ENCODE data around the gene GPR61.

Gene GPR61

GRCh38 chr1:109509176-109510134 is 30.2 kb upstream of the GPR61 start, which contains the start of gene AMIGO1:
Gene AMIGO1 (minus strand): TSS chr1:109509727. CDS start chr1:109508912, 815 bp downstream.
- DNase-seq (ENCODE audit: low read depth in 3 of 3) = peak in 2 of 3 experiments; percentile 35 to 58

DNA sequence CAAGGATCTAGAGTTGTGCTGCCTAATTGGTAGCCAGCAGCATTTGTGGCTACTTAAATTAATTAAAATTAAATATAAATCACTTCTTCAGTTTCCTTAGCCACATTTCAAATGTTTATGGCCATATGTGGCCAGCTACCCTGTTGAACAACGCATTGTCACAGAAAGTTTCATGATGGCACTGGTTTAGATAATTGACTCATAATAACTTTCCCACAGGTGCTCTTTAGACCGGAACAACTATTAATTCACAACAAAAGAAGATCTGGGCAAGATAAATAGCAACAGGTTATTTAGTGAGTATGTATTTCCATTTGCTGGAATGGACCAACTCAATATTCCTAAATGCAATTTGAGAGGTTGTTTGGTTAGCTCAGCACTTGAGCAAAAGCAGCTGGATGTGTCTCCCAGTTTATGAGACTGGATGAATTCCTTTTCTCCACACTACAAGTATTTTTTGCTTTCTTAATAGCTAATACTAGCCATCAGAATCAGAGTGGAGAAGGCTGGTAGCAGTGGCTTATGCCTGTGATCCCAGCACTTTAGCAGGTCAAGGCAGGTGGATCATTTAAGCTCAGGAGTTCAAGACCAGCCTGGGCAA is 26.5 kb upstream of the GPR61 start:
- DNase-seq (ENCODE audit: low read depth in 3 of 3) = no peak

- no peak for DNase-seq (ENCODE audit: low read depth in 3 of 3)
These were observed 24.8 kb upstream of the GPR61 start for GRCh38 chr1:109514846-109515245.

DNA sequence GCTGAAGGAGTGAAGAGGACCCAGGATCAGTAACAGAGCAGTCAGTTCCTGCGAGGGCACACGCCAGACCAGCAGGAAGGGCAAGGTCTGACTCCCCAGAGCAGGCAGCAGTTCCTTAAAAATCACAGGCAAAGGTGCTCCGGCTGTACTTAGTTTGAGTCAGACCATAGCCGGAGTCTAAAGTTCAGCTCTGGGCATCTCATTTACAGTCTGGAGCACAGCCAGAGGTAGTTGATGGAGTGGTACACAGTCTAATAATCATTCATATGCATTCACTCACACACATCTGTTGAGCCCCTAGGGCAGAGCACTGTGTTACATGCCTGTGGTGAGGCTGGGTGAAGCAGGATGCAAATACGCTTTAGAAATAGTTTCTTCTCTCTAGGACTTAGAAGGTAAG is 22.8 kb upstream of the GPR61 start:
- DNase-seq (ENCODE audit: low read depth in 3 of 3) = no peak

- DNase-seq (ENCODE audit: low read depth in 3 of 3) = no peak
These were observed 22.3 kb upstream of the GPR61 start for GRCh38 chr1:109517337-109517736.

GRCh38 chr1:109521002-109521951 is 18.4 kb upstream of the GPR61 start:
- no peak for DNase-seq (ENCODE audit: low read depth in 3 of 3)

- DNase-seq (ENCODE audit: low read depth in 3 of 3) = no peak
These were observed 17.6 kb upstream of the GPR61 start for GRCh38 chr1:109522026-109522425.

DNA sequence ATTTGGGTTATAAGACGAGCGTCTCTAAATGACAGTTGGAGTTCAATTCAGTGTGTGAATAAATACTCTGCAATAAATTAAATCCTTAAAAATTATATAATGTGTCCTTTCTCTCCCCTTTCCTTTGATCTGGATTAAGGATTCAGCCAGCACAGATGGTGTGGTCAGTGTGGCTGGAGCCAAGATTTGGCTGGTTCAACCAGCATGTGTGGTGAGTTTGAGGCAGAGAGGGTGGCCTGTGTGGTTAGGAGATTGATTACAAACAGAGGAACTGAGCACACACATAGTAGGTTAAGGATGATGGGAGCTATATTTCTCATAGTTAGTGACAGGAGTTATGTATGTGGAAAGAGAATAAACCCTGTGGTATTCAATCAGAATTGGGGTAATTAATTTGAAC is 16.0 kb upstream of the GPR61 start:
- DNase-seq (ENCODE audit: low read depth in 3 of 3) = no peak

DNA sequence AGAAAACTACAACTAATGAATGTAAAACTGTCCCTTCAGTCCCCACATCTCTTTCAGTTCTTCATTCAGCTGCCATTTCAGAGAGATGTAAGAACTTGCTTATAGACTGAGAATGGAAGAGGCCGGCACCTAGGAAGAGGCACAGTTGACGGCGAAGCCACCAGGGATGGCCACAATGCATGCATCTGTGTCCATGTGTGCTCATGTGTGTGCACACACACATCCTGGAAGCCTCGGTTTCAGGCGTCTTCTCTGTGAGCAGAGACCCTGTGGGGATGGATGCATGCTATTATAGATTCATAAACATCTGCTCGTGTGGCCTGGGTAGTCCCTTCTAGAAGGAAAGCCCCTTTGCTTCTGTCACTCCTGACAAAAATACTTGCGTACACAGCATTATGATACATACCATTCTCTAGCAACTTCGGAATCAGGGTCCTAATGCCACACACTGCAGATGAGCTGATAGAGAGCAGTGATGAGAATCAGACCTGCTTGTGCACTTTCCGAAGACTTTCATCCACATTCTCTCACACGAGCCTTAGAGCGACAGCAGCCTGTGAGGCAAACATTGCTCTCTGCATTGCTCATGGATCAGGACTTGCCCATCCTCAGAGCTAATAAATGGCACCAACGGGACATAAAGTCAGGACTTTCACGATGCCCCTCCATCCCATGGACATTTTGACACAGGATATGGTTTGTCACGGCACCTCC is 12.4 kb upstream of the GPR61 start:
- DNase-seq (ENCODE audit: low read depth in 3 of 3) = no peak

- no peak for DNase-seq (ENCODE audit: low read depth in 3 of 3)
These were observed 11.6 kb upstream of the GPR61 start for GRCh38 chr1:109527846-109528695.

DNA sequence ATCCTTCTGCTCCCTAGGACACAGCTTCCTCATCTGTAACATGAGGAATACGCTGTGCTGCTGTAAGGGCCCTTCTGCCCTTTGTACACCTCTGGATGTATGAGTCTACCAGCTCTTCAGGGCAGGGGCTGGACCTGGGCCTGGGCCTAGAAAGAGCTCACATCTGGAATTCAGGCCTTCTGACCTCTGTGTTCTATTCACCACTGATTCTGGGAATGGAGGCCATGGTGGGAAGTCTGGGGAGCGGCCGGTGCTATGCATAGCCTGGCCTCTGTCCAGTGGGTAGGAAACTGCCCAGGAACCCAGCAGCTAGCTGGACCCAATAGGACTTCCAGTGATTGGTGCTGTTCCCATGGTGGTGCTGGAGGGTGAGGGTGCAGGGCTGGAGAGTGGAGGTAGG is 11.0 kb upstream of the GPR61 start:
- no peak for DNase-seq (ENCODE audit: low read depth in 3 of 3)

DNA sequence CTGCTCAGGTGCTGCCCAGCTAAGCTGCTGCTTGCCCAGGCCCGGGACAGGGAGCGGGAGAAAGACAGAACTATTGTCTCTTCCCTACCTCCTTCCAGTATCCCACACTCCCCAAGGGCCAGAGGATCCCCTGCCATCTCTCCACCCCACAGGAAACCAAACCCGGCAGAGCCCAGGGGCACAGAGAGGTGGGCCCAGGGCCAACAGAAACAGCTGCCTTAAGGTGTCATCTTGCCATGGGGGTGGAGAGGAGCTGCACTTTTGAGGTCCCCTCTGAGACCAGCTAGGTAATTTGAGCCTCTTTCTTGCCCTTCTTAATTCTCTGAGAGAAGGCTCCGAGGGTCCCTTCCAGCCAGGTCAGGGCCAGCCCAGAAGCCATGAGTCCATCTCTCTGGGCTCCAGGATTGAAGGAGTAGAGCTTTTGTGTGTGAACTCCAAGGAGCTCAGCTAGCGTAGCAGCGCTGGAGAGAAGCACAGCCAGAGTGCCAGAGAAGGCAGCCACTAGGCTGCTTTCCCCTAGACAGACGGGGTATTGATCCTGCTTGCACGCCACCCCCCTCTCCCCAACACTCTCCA is 9.7 kb upstream of the GPR61 start:
- no peak for DNase-seq (ENCODE audit: low read depth in 3 of 3)

- DNase-seq (ENCODE audit: low read depth in 3 of 3) = no peak
These were observed 9.1 kb upstream of the GPR61 start for GRCh38 chr1:109530457-109531087.

DNA sequence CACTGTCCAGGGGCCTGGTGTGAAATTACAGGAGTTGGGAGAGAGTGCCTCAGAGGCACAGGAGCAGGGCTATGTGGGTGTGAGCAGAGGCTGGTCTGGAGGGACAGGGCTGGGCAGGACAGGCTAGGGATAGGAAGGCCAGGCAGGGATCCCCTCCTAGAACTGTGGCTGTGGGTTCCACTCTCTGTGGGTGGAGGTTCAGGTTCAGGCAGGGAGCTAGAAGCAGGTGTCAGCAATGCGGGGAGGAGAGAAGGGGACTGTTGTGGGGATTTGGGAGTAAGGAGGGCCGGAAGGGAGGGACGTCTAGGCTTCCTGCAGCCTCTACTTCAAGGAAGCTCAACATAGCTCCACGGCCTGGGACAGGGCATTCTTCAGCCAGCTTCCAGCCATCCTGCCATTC is 8.3 kb upstream of the GPR61 start:
- DNase-seq (ENCODE audit: low read depth in 3 of 3) = no peak

DNA sequence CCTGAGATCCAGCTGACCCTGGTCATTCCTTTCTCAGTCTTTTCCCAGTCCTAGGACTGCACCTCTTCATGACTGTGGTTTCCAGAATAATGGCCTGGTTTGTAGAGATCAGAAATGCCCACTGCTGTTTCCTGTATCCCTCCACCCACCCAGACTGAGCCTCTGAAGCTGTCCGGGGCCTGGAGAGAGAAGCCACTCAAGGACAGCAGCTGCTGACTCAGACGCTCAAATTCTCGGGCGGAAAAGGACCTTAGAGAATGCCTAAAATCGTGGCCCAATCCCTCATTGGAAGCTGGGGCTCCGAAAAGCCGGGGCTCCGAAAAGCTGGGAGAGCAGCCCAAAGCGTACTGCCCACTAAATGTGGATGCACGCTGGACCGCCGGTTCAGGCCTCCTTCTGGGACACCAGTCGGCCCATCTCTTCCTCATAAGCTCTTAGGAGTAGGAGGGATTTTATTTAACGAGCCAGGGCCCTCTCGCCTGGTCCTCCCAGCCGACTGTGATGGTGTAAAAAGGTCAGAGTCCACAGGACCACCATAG is 7.8 kb upstream of the GPR61 start:
- no peak for DNase-seq (ENCODE audit: low read depth in 3 of 3)

DNA sequence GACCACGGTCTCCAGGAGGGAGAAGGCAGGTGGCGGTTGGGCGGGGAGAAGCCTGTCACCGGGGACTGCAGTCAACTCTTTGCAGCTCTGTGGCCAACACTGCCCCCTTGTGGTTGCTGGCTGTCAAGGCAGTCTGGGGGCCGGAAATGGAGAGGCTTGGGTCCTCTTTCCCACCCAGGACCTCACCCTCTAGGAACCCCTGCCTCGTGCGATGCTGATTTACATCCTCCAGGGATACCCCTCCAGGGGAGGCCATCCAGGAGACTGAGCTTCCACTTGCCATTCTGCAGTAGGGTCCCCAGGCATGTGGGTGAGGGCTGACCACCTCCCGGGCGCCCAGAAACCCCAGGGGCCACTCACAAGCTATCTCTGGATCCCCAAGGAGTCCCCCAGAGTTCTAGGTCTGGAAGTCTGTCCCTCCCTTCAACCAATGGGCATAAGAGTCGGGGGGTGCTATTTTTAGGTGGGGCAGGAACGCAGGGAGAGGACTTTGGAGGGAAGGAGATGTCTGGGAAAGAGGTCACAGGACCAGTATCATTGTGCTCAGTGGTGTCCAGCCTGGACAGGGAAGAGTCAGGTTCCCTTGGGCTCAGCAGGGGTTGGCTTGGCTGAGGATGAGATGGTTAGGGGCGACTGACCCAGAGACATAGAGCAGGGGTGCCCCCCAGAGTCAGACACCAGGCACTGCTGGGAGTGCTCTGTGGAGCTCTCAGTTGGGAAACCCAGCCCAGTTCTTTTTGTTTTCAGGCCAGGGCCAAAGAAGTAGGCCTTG is 7.1 kb upstream of the GPR61 start:
- peak; percentile 82 to 88 (median 86) for DNase-seq (ENCODE audit: low read depth in 3 of 3)

DNA sequence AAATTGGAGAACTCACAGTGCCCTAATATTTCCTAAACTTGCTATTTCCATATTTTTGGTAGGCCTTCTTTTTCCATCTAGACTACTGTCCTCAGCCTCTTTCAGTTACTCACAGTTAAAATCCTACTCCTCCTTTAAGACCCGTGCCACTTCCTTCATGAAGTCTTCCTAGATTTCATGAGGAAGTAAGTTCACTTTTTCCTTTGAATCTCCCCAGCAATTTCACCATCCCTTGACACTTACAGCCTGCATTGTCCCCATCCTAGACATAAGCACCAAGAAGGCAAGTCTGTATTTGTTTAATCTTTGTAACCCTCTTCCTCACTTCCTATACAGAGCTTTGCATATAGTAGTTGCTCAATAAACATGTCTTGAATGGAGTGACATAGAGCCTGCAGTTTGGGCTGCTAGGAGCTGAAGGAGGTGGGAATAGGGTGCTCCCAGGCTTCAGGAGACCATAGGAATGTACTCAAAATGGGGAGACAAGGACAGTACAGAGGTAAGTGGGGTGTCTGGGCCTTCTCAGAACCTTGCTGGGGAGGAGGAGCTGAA is 5.3 kb upstream of the GPR61 start:
- DNase-seq (ENCODE audit: low read depth in 3 of 3) = no peak

GRCh38 chr1:109535481-109535880 is 4.2 kb upstream of the GPR61 start:
- no peak for DNase-seq (ENCODE audit: low read depth in 3 of 3)
